Left kidney (tissue), 2 donors: ENCODE data around the gene TMEM86A. TPM values are rescaled to one million over a fixed set of nuclear protein-coding genes. Genes with fewer than 3 reads are reported as not detected.
A peak's percentile ranks its signal among the peaks of the same experiment; 100 is the strongest.

Source experiments
- DNase-seq: peaks from one replicate; pipeline ENCODE4 v3.0.0-alpha.2; 2013
- polyA plus RNA-seq: library from polyadenylated mRNA; unstranded; fragments of 120-200 nt; gene quantifications from one replicate; pipeline ENCODE4 v1.2.1, GENCODE V29; 2013; ENCODE audit not compliant: insufficient read length

TMEM86A gene
- polyA plus RNA-seq, 1 donor, result 8.1 TPM

GRCh38 chr11:18723991-18724390, 25.4 kb downstream of the TMEM86A start:
- DNase-seq, result no peak

- no peak for DNase-seq
Measured at GRCh38 chr11:18726040-18726439, 27.5 kb downstream of the TMEM86A start, which contains the start of gene IGSF22. Gene IGSF22 (minus strand): TSS chr11:18726188. CDS start chr11:18724236, 1,952 bp downstream.

- DNase-seq, result no peak
Measured at GRCh38 chr11:18727479-18728236, 29.1 kb downstream of the TMEM86A start.

- DNase-seq, result no peak
Measured at GRCh38 chr11:18728658-18729057, 30.1 kb downstream of the TMEM86A start.

- no peak for DNase-seq
Measured at GRCh38 chr11:18729426-18729825, 30.8 kb downstream of the TMEM86A start.

GRCh38 chr11:18730020-18730419, 31.4 kb downstream of the TMEM86A start:
- DNase-seq, result no peak

GRCh38 chr11:18731441-18731840, 32.9 kb downstream of the TMEM86A start:
- no peak for DNase-seq

- DNase-seq, result peak; percentile 54
Measured at GRCh38 chr11:18731949-18732821, 33.6 kb downstream of the TMEM86A start.

GRCh38 chr11:18733202-18733601, 34.6 kb downstream of the TMEM86A start:
- no peak for DNase-seq

GRCh38 chr11:18736590-18737148, 38.1 kb downstream of the TMEM86A start:
- DNase-seq, result no peak

GRCh38 chr11:18737642-18738041, 39.1 kb downstream of the TMEM86A start:
- DNase-seq, result no peak

- DNase-seq, result no peak
Measured at GRCh38 chr11:18739685-18740084, 41.1 kb downstream of the TMEM86A start.

- no peak for DNase-seq
Measured at GRCh38 chr11:18741783-18742182, 43.2 kb downstream of the TMEM86A start.

- DNase-seq, result no peak
Measured at GRCh38 chr11:18743365-18743764, 44.8 kb downstream of the TMEM86A start.

GRCh38 chr11:18743900-18744514, 45.4 kb downstream of the TMEM86A start:
- no peak for DNase-seq

- DNase-seq, result no peak
Measured at GRCh38 chr11:18745251-18745650, 46.7 kb downstream of the TMEM86A start.

GRCh38 chr11:18748766-18749365, 50.3 kb downstream of the TMEM86A start:
- no peak for DNase-seq

- DNase-seq, result no peak
Measured at GRCh38 chr11:18749681-18750319, 51.2 kb downstream of the TMEM86A start.

- DNase-seq, result no peak
Measured at GRCh38 chr11:18750944-18751343, 52.4 kb downstream of the TMEM86A start.

GRCh38 chr11:18752502-18752901, 53.9 kb downstream of the TMEM86A start:
- no peak for DNase-seq

- no peak for DNase-seq
Measured at GRCh38 chr11:18754308-18754707, 55.7 kb downstream of the TMEM86A start.
